ENCODE measurements around the gene MAMDC4.

MAMDC4 gene

GRCh38 chr9:136890661-136891060 is 38.5 kb downstream of the MAMDC4 start:
- DNase-seq (ENCODE audit: low read depth), result no peak

GRCh38 chr9:136896027-136896426 is 43.9 kb downstream of the MAMDC4 start:
- DNase-seq (ENCODE audit: low read depth), result no peak

GRCh38 chr9:136898483-136899100 is 46.4 kb downstream of the MAMDC4 start:
- no peak for DNase-seq (ENCODE audit: low read depth)

- DNase-seq (ENCODE audit: low read depth), result no peak
These were observed 47.0 kb downstream of the MAMDC4 start for GRCh38 chr9:136899196-136899595.

- DNase-seq (ENCODE audit: low read depth), result no peak
These were observed 48.4 kb downstream of the MAMDC4 start for GRCh38 chr9:136900556-136900955.

- DNase-seq (ENCODE audit: low read depth), result no peak
These were observed 48.9 kb downstream of the MAMDC4 start for GRCh38 chr9:136900988-136901515.

- DNase-seq (ENCODE audit: low read depth), result peak; percentile 51
These were observed 49.5 kb downstream of the MAMDC4 start for GRCh38 chr9:136901516-136902258.

GRCh38 chr9:136902259-136902821 is 50.2 kb downstream of the MAMDC4 start:
- peak; percentile 73 for DNase-seq (ENCODE audit: low read depth)

GRCh38 chr9:136903041-136903554 is 51.0 kb downstream of the MAMDC4 start:
- DNase-seq (ENCODE audit: low read depth), result no peak

GRCh38 chr9:136906266-136906665 is 54.1 kb downstream of the MAMDC4 start:
- no peak for DNase-seq (ENCODE audit: low read depth)

- no peak for DNase-seq (ENCODE audit: low read depth)
These were observed 55.1 kb downstream of the MAMDC4 start for GRCh38 chr9:136907011-136907914.
